Measurements from ENCODE around the gene ALG1. TPM values are rescaled to one million over a fixed set of nuclear protein-coding genes. Genes with fewer than 3 reads are reported as not detected.
"Not testable (repeated sequence)": the region's sequence is repeated elsewhere in the genome, so short reads cannot be mapped to it uniquely, and the experiment has no call there.

ALG1 gene
- polyA plus RNA-seq, 4 donors, result 23.9 to 28.3 (median 25.4) TPM

GRCh38 chr16:5044011-5044540, 27.6 kb upstream of the ALG1 start:
- no peak for DNase-seq (ENCODE audit: low read depth in 4 of 4, low spot score in 2 of 4)

DNA sequence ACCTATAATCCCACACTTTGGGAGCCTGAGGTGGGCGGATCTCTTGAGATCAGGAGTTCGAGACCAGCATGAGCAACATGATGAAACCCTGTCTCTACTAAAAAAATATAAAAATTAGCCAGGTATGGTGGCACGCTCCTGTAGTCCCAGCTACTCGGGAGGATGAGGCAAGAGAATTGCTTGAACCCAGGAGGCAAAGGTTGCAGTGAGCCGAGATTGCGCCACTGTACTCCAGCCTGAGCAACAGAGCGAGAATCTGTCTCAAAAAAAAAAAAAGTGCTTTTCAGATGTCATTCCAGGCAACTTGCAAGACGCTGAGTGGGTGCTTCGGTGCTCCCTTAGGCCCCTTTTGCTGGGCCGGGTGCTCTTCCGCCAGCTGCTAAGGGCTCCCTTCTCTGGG, 27.1 kb upstream of the ALG1 start:
- not testable (repeated sequence) for DNase-seq (ENCODE audit: low read depth in 4 of 4, low spot score in 2 of 4)

GRCh38 chr16:5045499-5046115, 26.0 kb upstream of the ALG1 start:
- no peak for DNase-seq (ENCODE audit: low read depth in 4 of 4, low spot score in 2 of 4)

DNA sequence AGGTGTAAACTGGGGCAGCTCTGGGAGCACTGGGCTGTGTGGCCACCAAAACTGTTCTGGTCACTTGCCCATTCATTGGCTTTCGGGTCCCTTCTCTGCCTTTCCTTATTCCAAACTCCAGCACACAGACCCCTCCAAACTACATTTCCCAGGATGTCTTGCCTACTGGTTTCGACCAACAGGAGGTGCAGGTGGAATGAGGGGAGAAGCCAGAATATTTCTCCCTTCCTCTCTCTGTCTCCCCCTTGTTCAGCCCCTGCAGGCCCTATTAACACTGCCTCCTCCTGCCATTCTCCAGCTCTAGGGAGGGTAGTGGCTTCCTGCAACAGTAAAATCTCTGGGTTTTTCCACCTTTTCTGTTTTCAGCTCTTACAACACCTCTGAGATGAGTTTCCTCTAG, 24.7 kb upstream of the ALG1 start:
- no peak for DNase-seq (ENCODE audit: low read depth in 4 of 4, low spot score in 2 of 4)

DNA sequence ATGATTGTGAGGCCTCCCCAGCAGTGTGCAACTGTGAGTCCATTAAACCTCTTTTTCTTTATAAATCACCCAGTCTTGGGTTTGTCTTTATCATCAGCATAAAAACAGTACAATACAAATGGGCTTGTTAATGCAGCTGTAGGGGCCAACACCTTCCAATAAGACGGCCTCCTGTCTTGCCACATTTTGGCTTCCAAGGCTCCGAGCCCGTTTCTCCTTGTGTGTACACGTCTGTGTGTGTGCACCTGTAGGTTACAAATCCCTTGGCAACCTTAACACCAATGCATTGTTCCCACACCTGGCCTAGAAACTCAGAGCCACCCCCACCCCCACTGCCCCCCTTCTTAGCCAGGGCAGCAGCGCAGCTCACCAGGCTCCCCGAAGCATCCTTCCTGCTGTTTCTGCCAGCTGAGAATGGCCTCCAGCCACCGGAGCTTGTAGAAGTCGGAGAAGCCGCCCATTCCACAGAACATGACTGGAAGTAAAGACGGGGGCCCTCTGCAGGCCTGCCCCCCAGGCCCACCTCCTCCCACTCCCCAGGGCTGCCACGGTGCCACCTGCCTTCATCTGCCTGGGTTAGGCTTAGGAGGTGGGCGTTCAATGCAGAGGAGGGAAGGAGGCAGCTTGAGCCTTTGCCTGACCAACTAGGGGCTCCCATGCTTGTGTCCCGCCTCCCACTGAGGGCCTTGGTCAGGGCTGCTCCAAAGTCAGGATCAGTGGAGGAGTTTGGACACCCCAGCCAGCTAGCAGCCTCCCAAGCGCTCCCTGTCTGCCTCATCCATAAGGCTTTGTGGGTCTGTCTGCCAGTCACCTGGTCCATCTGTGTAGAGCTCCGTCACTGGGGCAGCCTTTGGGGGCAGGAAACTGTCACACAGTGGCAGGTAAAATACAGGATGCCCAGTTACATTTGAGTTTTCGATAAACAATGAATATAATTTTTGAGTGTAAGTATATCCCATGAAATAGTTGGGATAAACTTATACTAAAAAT, 16.5 kb upstream of the ALG1 start:
- DNase-seq (ENCODE audit: low read depth in 4 of 4, low spot score in 2 of 4), result no peak

- no peak for DNase-seq (ENCODE audit: low read depth in 4 of 4, low spot score in 2 of 4)
These were observed 15.3 kb upstream of the ALG1 start for GRCh38 chr16:5056352-5056751.

DNA sequence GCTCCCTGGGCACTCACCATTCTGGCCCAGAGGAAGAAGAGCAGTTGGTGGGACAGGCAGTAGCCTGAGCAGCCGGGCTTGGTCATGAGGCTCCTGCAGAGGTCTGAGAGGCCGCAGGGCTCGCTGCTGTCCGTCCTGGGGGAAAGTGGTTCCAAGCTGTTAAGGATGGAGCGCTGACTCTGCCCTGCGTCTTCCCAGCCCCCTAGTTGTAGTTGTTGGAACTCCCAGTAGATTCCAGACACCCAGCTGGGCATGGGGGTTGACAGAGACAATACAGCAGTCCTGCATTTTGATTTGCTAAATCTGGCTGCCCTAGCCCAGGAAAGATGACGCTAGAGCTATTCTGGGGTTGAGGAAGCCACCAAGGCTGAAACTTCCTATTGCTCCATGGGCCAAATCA, 13.2 kb upstream of the ALG1 start:
- no peak for DNase-seq (ENCODE audit: low read depth in 4 of 4, low spot score in 2 of 4)

- no peak for DNase-seq (ENCODE audit: low read depth in 4 of 4, low spot score in 2 of 4)
These were observed 12.1 kb upstream of the ALG1 start for GRCh38 chr16:5059386-5060072.

DNA sequence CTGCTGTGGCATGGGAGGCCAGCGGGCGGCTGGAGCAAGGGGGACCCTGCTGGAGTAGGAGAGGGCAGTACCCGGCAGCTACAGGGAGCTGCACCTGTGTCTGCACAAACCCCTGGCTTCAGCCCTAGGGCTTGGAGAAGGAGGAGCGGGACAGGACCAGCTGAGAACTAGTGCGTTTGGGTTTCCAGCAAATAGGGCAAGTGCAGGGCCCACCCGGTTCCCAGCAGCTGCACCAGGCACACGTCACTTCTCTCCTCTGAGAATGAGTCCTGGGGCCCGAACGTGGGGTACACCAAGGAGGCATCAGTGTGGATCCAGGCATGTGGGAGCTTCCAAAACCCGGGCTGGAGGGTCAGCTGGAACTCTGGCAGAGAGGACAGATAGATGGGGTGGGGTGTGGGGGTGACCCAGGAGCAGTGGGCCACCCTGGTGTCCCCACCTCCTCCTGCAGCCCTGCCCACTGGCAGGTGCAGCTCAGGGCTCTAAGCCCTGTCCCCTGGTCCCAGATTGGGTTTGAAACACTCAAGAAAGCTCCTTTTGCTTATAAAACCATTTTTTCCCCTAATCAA, 11.5 kb upstream of the ALG1 start:
- DNase-seq (ENCODE audit: low read depth in 4 of 4, low spot score in 2 of 4), result no peak

- no peak for DNase-seq (ENCODE audit: low read depth in 4 of 4, low spot score in 2 of 4)
These were observed 9.6 kb upstream of the ALG1 start for GRCh38 chr16:5062051-5062450.

DNA sequence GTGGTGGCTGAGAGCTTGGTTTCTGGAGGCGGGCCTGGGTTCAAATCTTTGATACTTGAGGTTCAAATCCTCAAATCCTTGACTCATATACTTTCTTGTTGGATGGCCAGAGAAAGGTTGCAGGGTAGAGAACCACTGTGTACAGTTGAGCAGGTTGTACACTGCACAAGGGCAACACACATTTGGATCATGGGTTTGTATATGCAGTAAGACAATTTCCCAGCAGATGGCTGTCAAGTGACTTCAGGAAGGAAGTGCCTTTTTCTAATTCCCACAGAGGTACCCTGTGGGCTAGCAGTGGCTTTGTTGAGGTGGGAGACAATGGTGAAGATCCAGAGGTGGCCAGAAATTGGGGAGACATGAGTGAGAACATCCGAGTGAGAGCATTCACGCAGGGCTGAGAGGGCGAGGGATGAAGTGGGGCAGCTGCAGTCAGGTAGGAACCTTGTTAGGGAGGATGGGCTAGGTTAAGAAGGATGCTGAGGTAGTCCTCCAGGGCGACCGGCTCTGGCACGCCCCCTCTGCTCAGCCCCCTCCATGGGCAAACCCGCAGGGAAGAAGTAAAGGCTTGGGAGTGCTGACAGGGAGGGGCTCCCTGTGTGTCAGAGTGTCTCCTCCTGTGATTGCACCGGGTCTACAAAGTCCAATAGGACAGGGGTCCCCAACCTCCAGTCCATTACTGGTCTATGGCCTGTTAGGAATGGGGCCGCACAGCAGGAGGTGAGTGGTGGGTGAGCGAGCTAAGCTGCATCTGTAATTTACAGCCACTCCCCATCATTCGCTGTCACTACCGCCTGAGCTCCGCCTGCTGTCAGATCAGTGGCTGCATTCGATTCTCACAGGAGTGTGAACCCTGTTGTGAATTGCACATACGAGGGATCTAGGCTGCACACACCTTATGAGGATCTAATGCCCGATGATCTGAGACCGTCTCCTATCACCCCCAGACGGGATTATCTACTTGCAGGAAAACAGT, 8.6 kb upstream of the ALG1 start:
- DNase-seq (ENCODE audit: low read depth in 4 of 4, low spot score in 2 of 4), result no peak

- no peak for DNase-seq (ENCODE audit: low read depth in 4 of 4, low spot score in 2 of 4)
These were observed 6.7 kb upstream of the ALG1 start for GRCh38 chr16:5064915-5065314.

DNA sequence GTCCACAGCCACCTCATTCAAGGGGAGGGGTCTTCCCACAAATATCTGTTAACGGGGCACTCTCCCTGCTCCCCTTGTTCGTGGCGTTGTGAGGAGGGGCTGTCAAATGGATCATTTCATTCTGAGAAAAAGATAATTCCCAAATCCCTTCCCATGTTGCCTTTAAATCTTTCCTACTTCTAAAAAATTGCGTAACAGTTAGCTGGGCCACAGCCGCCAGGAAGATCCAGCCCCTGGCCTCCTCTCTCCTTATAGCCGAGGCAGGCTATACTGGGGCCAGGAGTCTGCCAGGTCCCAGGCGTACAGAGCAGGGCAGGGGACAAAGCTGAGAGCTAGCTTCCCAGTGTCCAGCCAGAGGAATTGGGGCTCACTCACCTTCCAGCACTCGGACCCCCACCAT, 6.3 kb upstream of the ALG1 start:
- no peak for DNase-seq (ENCODE audit: low read depth in 4 of 4, low spot score in 2 of 4)

GRCh38 chr16:5065813-5066212, 5.8 kb upstream of the ALG1 start, which contains the start of gene C16orf89:
TSS of gene C16orf89 (minus strand) at chr16:5065956. CDS start at chr16:5065908, 48 bp downstream.
- DNase-seq (ENCODE audit: low read depth in 4 of 4, low spot score in 2 of 4), result no peak

GRCh38 chr16:5066511-5066910, 5.1 kb upstream of the ALG1 start:
- DNase-seq (ENCODE audit: low read depth in 4 of 4, low spot score in 2 of 4), result no peak

DNA sequence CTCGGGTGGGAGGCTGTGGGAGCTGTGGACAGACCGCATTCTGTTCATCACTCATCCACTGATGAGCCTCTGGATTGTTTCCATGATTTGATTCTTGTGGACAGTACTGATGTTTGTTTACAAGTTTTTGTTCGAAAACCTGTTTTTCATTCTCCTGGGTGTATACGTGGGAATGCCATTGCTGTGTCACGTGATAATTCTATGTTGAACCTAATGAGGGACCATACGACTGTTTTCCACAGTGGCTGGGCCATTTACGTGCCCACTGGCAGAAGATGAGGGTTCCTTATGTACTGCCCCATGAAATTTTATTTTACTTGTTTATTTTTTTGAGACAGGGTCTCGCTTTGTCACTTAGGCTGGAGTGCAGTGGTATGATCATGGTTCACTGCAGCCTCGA, 2.6 kb upstream of the ALG1 start:
- no peak for DNase-seq (ENCODE audit: low read depth in 4 of 4, low spot score in 2 of 4)

DNA sequence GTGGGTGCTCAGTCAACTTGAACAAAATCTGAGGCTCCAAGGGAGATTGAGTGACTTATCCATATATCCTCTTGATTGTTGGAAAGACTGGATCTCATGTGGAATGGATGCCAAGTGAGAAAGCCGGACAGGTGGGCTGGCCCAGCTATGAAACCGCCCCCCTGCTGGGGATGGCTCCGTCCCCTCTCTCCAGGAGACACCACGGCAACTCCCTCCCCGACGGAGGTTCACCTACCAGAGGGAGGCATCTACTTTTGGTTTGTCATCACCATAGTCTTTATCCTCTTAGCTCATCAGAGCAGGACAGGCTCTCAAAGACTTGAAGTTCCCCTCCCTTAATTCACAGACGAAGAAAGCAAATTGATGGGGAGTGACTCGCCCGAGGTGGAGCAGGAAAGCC, 1.8 kb upstream of the ALG1 start:
- DNase-seq (ENCODE audit: low read depth in 4 of 4, low spot score in 2 of 4), result no peak

DNA sequence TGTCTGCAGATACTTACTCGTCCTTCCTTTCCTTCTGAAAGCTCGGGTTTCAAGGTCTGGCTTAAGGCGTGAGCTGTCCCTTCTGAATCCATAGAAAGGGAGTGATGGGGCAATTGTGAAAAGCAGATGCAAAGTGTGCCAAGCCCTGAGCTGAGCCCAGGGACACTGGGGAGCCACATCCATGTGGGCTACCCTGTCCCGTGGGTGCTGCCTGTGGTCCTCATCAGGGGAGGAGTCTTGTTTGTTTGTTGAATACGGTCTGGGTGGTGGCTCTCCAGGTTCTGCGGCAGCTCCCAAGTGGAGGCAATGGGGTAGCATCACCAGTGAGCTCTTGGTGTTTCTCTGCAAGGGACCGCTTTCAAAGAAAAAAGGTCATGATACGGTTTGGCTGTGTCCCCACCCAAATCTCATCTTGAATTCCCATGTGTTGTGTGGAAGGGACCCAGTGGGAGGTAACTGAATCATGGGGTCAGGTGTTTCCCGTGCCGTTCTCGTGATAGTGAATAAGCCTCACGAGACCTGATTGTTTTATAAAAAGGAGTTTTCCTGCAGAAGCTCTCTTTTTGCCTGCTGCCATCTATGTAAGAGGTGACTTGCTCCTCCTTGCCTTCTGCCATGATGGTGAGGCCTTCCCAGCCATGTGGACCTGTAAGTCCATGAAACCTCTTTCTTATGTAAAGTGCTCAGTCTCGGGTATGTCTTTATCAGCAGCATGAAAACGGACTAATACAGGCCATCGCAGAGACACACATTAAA, 1.0 kb upstream of the ALG1 start:
- DNase-seq (ENCODE audit: low read depth in 4 of 4, low spot score in 2 of 4), result no peak

DNA sequence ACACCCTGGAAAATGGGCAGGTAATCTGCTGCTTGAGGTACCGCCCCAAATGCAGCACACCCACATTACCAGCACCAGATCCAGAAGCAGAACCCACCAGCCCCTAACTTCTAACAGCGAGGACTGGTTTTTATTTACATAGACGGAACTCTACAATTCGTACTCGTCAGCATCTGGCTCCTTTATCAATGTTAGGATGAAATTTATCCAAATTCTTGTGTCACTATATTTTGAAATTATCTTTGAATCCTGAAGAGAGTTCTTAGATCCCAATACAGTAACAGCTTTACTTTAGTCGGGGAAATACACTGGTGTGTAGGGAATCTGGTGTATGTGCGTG, 332 bp upstream of the ALG1 start:
- peak in 1 of 4 donors; percentile 2 for DNase-seq (ENCODE audit: low read depth in 4 of 4, low spot score in 2 of 4)
